ENCODE results near the gene SPATS2L. TPM values are rescaled to one million over a fixed set of nuclear protein-coding genes. Genes with fewer than 3 reads are reported as not detected.

SPATS2L gene
- total RNA-seq, 1 experiment from 2014 or later, result 174 TPM

DNA sequence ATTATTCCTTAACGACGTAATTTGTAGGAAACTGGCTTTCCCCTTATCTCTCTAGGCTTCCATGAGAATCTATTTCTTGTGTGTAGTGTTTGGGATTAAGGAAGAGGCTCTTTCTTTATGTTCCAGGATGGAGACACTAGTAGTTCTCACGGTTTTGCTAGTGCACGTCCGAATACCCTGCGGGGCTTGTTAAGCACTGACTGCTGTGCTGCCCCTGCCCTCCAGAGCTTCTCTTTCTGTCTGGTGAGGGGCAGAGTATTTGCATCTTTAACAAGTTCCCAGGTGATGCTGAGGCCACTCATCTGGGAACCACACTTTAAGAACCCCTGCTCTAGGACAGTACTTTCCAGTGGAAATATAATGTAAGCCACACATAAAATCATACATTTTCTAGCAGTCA, 76.4 kb downstream of the SPATS2L start:
- peaks cover 25% of the 10 kb centered on the region for H3K4me1 ChIP-seq (ENCODE audit: insufficient read depth, low read length)
- no peaks in the 10 kb centered on the region for H3K9me3 ChIP-seq (ENCODE audit: low read length)
- TF ChIP-seq, protein P1, sequence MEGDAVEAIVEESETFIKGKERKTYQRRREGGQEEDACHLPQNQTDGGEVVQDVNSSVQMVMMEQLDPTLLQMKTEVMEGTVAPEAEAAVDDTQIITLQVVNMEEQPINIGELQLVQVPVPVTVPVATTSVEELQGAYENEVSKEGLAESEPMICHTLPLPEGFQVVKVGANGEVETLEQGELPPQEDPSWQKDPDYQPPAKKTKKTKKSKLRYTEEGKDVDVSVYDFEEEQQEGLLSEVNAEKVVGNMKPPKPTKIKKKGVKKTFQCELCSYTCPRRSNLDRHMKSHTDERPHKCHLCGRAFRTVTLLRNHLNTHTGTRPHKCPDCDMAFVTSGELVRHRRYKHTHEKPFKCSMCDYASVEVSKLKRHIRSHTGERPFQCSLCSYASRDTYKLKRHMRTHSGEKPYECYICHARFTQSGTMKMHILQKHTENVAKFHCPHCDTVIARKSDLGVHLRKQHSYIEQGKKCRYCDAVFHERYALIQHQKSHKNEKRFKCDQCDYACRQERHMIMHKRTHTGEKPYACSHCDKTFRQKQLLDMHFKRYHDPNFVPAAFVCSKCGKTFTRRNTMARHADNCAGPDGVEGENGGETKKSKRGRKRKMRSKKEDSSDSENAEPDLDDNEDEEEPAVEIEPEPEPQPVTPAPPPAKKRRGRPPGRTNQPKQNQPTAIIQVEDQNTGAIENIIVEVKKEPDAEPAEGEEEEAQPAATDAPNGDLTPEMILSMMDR (conservative IDR thresholded peaks at IDR 0.05; ENCODE audit: low read depth, low read length), result no peak
- TF ChIP-seq EZH2phosphoT487 (IDR thresholded peaks at IDR 0.05; ENCODE audit: borderline replicate concordance, low read length) (no peak), EZH2 (IDR thresholded peaks at IDR 0.05; ENCODE audit: low read length, unreplicated experiment) (no peak)
- POLR2A ChIA-PET (ENCODE audit: unreplicated experiment), result interaction anchor here (0.7 kb wide), 1 partner anchor 12 kb away, joined by 3 read pairs; no protein-coding TSS in a partner anchor
- H3K27me3 ChIP-seq (ENCODE audit: low read length), result no peaks in the 10 kb centered on the region
- no peaks in the 10 kb centered on the region for H4K20me1 ChIP-seq (ENCODE audit: low read length)
- DNase-seq, result no peak
- H3K9ac ChIP-seq (ENCODE audit: low read length), result no peak overlapping the region
- H3F3A ChIP-seq (ENCODE audit: low read length, unreplicated experiment), result no peaks in the 10 kb centered on the region
- no peaks in the 10 kb centered on the region for H3K9me2 ChIP-seq (replicated peaks; ENCODE audit: low read length)
- CTCF ChIA-PET, result no interaction called here
- no peak overlapping the region for H3K4me2 ChIP-seq (ENCODE audit: low read length)
- H2AFZ ChIP-seq (ENCODE audit: low read length), result no peak overlapping the region
- intact Hi-C loops (cut with micrococcal nuclease), result no loop called here
- no peak for ATAC-seq
- peaks cover 93% of the 10 kb centered on the region for H3K79me2 ChIP-seq (ENCODE audit: low read length)
- no TSS peak for BruUV-seq (replicated peaks)
- peaks cover 17% of the 10 kb centered on the region for H3K36me3 ChIP-seq (ENCODE audit: low read depth, low read length)
- H3K4me3 ChIP-seq (ENCODE audit: low read length), result no peak overlapping the region
- no peak overlapping the region for H3K27ac ChIP-seq (ENCODE audit: low read length)

DNA sequence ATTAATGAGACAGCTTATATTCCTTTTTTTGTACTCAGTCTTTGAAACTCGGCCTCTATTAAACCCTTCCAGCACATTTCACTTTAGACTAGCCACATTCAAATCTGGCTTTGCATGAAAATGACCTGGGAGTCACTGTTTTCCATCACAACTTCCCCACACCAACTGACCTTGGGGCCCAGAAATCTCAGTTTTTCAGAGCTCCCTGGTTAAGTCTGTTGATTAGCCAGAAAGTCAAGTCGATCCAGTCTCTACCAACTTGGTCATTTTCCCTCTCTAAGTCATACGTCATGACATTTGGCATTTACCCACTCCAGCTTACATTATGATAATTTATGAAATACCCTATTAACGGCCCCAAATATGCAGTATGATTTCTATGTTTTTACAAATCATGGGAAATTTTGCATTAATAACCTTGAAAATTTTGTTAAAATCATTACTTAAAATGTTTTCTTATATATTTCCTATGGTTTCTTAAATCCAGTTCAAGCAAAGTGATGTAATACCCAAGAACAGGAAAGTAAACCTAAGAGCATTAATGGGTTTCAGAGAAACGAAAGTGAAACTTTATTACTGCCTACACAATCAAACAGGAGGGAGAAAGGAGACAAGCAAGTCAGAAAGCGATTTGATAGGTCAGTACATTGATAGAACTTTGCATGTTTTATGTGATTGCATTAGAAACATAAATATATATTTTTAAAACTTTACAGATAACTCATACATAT, 77.1 kb downstream of the SPATS2L start:
- ChIA-PET CTCF (no interaction called here), POLR2A (ENCODE audit: unreplicated experiment) (interaction anchor here (0.7 kb wide), 1 partner anchor 12 kb away, joined by 3 read pairs; no protein-coding TSS in a partner anchor)
- no peaks in the 10 kb centered on the region for H3K27me3 ChIP-seq (ENCODE audit: low read length)
- peaks cover 21% of the 10 kb centered on the region for H3K4me1 ChIP-seq (ENCODE audit: insufficient read depth, low read length)
- no peak overlapping the region for H2AFZ ChIP-seq (ENCODE audit: low read length)
- TF ChIP-seq, protein P1 (conservative IDR thresholded peaks at IDR 0.05; ENCODE audit: low read depth, low read length), result no peak
- TF ChIP-seq EZH2phosphoT487 (IDR thresholded peaks at IDR 0.05; ENCODE audit: borderline replicate concordance, low read length) (no peak), EZH2 (IDR thresholded peaks at IDR 0.05; ENCODE audit: low read length, unreplicated experiment) (no peak)
- H3K9ac ChIP-seq (ENCODE audit: low read length), result no peak overlapping the region
- DNase-seq, result no peak
- H3K4me2 ChIP-seq (ENCODE audit: low read length), result peak overlapping the region; percentile 59
- no peak overlapping the region for H3K27ac ChIP-seq (ENCODE audit: low read length)
- no peak overlapping the region for H3K4me3 ChIP-seq (ENCODE audit: low read length)
- no peaks in the 10 kb centered on the region for H3K9me3 ChIP-seq (ENCODE audit: low read length)
- intact Hi-C loops (cut with micrococcal nuclease), result no loop called here
- no peaks in the 10 kb centered on the region for H3K9me2 ChIP-seq (replicated peaks; ENCODE audit: low read length)
- H3F3A ChIP-seq (ENCODE audit: low read length, unreplicated experiment), result no peaks in the 10 kb centered on the region
- H3K36me3 ChIP-seq (ENCODE audit: low read depth, low read length), result peaks cover 19% of the 10 kb centered on the region
- peaks cover 90% of the 10 kb centered on the region for H3K79me2 ChIP-seq (ENCODE audit: low read length)
- BruUV-seq (replicated peaks), result TSS peak; percentile 55
- ATAC-seq, result peak; percentile 43
- no peaks in the 10 kb centered on the region for H4K20me1 ChIP-seq (ENCODE audit: low read length)

DNA sequence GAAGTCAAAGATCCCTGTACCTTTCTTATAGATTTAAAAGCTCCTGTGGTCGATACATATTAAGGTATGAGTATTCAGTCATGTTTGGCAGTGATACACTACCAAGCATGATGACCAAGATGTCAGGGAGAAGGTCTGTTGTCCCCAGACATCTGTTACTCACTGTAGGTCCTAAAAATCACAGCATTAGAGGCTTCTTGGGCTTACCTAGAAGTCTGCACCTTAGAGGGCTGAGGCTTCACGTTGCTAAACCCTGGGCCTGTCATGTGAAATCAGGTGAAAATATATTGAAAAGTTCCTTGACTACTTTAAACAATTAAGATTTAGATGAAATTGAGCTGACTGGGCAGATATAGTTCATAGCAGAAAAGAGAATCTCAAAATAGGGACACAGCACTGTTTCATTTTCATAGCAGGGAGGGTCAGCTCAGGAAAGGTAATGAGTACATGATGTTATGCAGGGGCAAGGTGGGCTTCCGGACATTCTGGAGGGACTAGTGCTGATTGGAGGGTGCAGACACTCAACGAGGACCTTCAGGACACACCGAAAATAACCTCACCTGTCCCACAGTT, 78.7 kb downstream of the SPATS2L start:
- CTCF ChIA-PET, result no interaction called here
- POLR2A ChIA-PET (ENCODE audit: unreplicated experiment), result no interaction called here
- no TSS peak for BruUV-seq (replicated peaks)
- H3K79me2 ChIP-seq (ENCODE audit: low read length), result peaks cover 86% of the 10 kb centered on the region
- ATAC-seq, result no peak
- H3K9me3 ChIP-seq (ENCODE audit: low read length), result no peaks in the 10 kb centered on the region
- intact Hi-C loops (cut with micrococcal nuclease), result no loop called here
- peaks cover 18% of the 10 kb centered on the region for H3K4me1 ChIP-seq (ENCODE audit: insufficient read depth, low read length)
- H3K27ac ChIP-seq (ENCODE audit: low read length), result no peak overlapping the region
- TF ChIP-seq, protein P1 (conservative IDR thresholded peaks at IDR 0.05; ENCODE audit: low read depth, low read length), result no peak
- TF ChIP-seq EZH2 (IDR thresholded peaks at IDR 0.05; ENCODE audit: low read length, unreplicated experiment) (no peak), EZH2phosphoT487 (IDR thresholded peaks at IDR 0.05; ENCODE audit: borderline replicate concordance, low read length) (no peak)
- H3K9ac ChIP-seq (ENCODE audit: low read length), result no peak overlapping the region
- H2AFZ ChIP-seq (ENCODE audit: low read length), result no peak overlapping the region
- H4K20me1 ChIP-seq (ENCODE audit: low read length), result no peaks in the 10 kb centered on the region
- H3K4me2 ChIP-seq (ENCODE audit: low read length), result no peak overlapping the region
- no peak for DNase-seq
- H3K4me3 ChIP-seq (ENCODE audit: low read length), result no peak overlapping the region
- H3K9me2 ChIP-seq (replicated peaks; ENCODE audit: low read length), result no peaks in the 10 kb centered on the region
- H3K36me3 ChIP-seq (ENCODE audit: low read depth, low read length), result peaks cover 35% of the 10 kb centered on the region
- no peaks in the 10 kb centered on the region for H3F3A ChIP-seq (ENCODE audit: low read length, unreplicated experiment)
- no peaks in the 10 kb centered on the region for H3K27me3 ChIP-seq (ENCODE audit: low read length)
